AG09319 (cell line): ENCODE data around the gene MAML3.

Experiments used
- DNase-seq: peaks from one replicate; pipeline ENCODE4 v3.0.0-alpha.2; 2010; ENCODE audit warnings: low read depth; ENCODE audit errors: extremely low read depth
- TF ChIP-seq, protein P1 (sequence below): IDR thresholded peaks from 2 replicates; pipeline ENCODE4 v1.5.1; 2011; ENCODE audit warnings: low read depth, mild to moderate bottlenecking, inconsistent platforms, low read length, moderate library complexity

Gene MAML3

DNA sequence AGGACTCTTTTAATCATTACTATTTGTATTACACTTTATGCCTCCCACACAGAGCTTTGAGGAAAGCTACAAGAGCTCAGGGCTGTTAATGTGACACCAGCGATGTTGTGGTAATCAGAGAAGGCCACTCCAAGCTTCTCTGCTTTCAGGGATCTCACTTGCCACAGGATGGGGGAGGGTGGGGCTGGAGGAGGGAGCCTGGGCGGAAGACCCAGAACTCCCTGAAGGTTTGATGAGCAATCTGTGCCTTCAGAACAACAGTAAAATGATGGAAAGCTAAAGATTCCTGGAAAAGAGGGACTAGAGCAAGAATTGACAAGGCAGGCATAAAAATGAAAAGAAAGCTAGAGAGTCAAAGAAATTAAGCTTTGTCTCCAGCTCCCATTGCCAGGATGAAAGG, 75.6 kb downstream of the MAML3 start:
- TF ChIP-seq, protein P1, sequence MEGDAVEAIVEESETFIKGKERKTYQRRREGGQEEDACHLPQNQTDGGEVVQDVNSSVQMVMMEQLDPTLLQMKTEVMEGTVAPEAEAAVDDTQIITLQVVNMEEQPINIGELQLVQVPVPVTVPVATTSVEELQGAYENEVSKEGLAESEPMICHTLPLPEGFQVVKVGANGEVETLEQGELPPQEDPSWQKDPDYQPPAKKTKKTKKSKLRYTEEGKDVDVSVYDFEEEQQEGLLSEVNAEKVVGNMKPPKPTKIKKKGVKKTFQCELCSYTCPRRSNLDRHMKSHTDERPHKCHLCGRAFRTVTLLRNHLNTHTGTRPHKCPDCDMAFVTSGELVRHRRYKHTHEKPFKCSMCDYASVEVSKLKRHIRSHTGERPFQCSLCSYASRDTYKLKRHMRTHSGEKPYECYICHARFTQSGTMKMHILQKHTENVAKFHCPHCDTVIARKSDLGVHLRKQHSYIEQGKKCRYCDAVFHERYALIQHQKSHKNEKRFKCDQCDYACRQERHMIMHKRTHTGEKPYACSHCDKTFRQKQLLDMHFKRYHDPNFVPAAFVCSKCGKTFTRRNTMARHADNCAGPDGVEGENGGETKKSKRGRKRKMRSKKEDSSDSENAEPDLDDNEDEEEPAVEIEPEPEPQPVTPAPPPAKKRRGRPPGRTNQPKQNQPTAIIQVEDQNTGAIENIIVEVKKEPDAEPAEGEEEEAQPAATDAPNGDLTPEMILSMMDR, result no peak
- DNase-seq, result no peak

DNA sequence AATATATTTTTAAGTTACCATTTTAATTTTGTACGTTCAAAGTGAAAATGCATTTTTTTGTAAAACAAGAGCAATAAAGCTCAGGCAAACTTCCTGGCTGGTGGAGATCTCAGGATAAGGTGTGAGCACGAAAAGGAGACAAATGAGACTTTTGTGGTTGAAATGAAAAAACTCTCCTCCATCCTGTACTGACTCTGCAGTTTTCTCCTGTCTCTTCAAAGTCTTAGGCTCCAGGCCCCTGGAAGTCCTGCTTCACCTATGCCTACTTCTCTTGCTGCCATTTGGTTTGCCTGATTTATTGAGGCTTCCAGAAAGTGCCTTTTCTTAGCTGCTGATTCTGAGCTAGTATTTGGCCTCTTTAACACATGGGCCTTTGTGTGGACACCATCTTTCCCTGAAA, 77.7 kb downstream of the MAML3 start:
- no peak for DNase-seq
- TF ChIP-seq, protein P1, result no peak

DNA sequence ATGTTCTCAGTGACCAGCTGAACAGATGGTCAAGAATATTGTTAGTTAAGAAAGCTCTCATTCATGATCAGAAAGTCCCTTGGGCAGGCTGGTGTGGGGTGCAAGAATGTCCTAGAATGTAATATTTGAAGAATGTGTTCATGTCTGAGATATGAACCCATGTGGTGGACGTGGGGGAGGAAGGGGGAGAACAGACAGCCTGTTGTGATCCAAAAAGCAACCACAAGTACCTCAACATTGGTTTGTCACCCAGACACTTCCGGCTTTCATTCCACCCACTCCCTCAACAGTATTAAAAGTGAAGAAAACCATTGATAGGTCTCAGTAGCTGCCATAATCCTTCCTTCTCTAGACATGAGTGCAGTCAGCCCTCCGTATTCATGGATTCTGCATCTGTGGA, 82.2 kb downstream of the MAML3 start:
- TF ChIP-seq, protein P1, result no peak
- DNase-seq, result peak; percentile 27

DNA sequence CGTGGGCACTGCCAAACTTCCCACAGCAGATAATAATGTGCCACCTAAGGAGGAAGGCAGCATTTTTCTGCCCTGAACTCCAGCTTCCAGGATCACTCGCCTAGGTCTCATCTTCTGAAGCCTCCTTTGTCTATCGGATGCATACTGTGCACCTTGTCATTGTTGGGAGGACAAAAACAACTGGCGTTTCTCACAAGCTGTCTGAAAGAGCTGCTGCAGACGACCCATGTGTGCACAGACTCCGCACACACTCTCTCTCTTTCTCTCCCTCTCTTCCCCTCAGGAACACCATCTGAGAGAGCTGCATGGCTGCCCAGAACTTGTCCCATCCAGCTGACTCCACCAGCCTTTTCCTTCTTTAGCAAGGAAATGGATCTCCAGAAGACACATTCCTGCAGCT, 83.0 kb downstream of the MAML3 start:
- TF ChIP-seq, protein P1, result no peak
- no peak for DNase-seq

GRCh38 chr4:140070366-140070765, 83.6 kb downstream of the MAML3 start:
- DNase-seq, result no peak
- TF ChIP-seq, protein P1, result no peak

GRCh38 chr4:140069066-140069465, 84.9 kb downstream of the MAML3 start:
- no peak for DNase-seq
- TF ChIP-seq, protein P1, result no peak

DNA sequence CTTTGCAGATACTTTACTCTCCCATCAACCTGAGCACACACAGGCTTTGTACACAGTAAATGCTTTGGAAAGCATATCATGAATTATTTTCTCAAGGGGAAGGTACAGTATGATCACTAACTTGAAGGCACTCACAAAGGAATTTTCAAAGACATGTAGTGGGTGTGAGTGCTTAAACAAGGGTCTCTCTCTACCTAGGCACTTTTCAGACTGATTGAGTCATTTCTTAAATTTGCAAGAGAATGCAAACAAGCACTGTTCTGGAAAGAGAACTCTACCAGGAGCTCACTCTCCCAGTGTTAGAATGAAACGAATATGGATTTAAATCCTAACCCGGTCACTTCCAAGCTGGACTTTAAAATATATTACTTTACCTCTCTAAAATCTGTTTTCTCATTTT, 85.7 kb downstream of the MAML3 start:
- DNase-seq, result no peak
- TF ChIP-seq, protein P1, result no peak
